Measurements from ENCODE around the gene THBS4. TPM values are rescaled to one million over a fixed set of nuclear protein-coding genes. Genes with fewer than 3 reads are reported as not detected.

Gene THBS4
- total RNA-seq, 2 experiments from 2014 or later = 0.64 to 0.85 TPM

GRCh38 chr5:80069918-80070318, 34.8 kb downstream of the THBS4 start:
- peak overlapping the region; percentile 7 for H3K27ac Mint-ChIP-seq
- H3K4me1 Mint-ChIP-seq = peaks cover 18% of the 10 kb centered on the region
- H3K27me3 Mint-ChIP-seq = no peaks in the 10 kb centered on the region
- no peak for DNase-seq
- H3K4me3 Mint-ChIP-seq = no peak overlapping the region
- H3K36me3 Mint-ChIP-seq (ENCODE audit: low read depth) = no peaks in the 10 kb centered on the region
- H3K9me3 Mint-ChIP-seq = no peaks in the 10 kb centered on the region
- ChIA-PET CTCF (interaction anchor here (1.3 to 1.6 kb wide), 2 partner anchors 13 to 25 kb away, joined by 3 to 5 read pairs; no protein-coding TSS in a partner anchor), POLR2A (interaction anchor here (1.0 kb wide), 1 partner anchor 79 kb away, joined by 3 read pairs; no protein-coding TSS in a partner anchor)

- POLR2A ChIA-PET = interaction anchor here (1.0 kb wide), 1 partner anchor 80 kb away, joined by 3 read pairs; no protein-coding TSS in a partner anchor
- peaks cover 18% of the 10 kb centered on the region for H3K4me1 Mint-ChIP-seq
- no peaks in the 10 kb centered on the region for H3K9me3 Mint-ChIP-seq
- CTCF ChIA-PET = interaction anchor here (1.6 kb wide), 1 partner anchor 13 kb away, joined by 5 read pairs; no protein-coding TSS in a partner anchor
- no peak overlapping the region for H3K4me3 Mint-ChIP-seq
- no peaks in the 10 kb centered on the region for H3K27me3 Mint-ChIP-seq
- H3K27ac Mint-ChIP-seq = peak overlapping the region; percentile 7
- DNase-seq = no peak
- H3K36me3 Mint-ChIP-seq (ENCODE audit: low read depth) = no peaks in the 10 kb centered on the region
Measured at GRCh38 chr5:80070338-80071056, 35.3 kb downstream of the THBS4 start.

GRCh38 chr5:80071510-80072021, 36.4 kb downstream of the THBS4 start:
- POLR2A ChIA-PET = interaction anchor here (0.6 kb wide), 1 partner anchor 49 kb away, joined by 4 read pairs; no protein-coding TSS in a partner anchor
- Mint-ChIP-seq H3K4me1 (peaks cover 18% of the 10 kb centered on the region), H3K9me3 (no peaks in the 10 kb centered on the region), H3K4me3 (no peak overlapping the region), H3K27me3 (no peaks in the 10 kb centered on the region), H3K27ac (no peak overlapping the region), H3K36me3 (ENCODE audit: low read depth) (no peaks in the 10 kb centered on the region)
- no peak for DNase-seq
- CTCF ChIA-PET = interaction anchor here (0.8 to 1.6 kb wide), 2 partner anchors 12 to 106 kb away, joined by 4 read pairs; no protein-coding TSS in a partner anchor

- no peak for DNase-seq
- H3K4me3 Mint-ChIP-seq = no peak overlapping the region
- no peak overlapping the region for H3K27ac Mint-ChIP-seq
- H3K9me3 Mint-ChIP-seq = no peaks in the 10 kb centered on the region
- CTCF ChIA-PET = interaction anchor here (0.8 to 1.6 kb wide), 2 partner anchors 11 to 107 kb away, joined by 4 read pairs; no protein-coding TSS in a partner anchor
- POLR2A ChIA-PET = interaction anchor here (0.6 kb wide), 1 partner anchor 49 kb away, joined by 4 read pairs; no protein-coding TSS in a partner anchor
- no peaks in the 10 kb centered on the region for H3K36me3 Mint-ChIP-seq (ENCODE audit: low read depth)
- H3K4me1 Mint-ChIP-seq = peaks cover 18% of the 10 kb centered on the region
- no peaks in the 10 kb centered on the region for H3K27me3 Mint-ChIP-seq
Measured at GRCh38 chr5:80072103-80073073, 37.2 kb downstream of the THBS4 start.

GRCh38 chr5:80076131-80077050, 41.2 kb downstream of the THBS4 start:
- H3K4me3 Mint-ChIP-seq = no peak overlapping the region
- H3K36me3 Mint-ChIP-seq (ENCODE audit: low read depth) = no peaks in the 10 kb centered on the region
- DNase-seq = no peak
- CTCF ChIA-PET = interaction anchor here (1.3 kb wide), 1 partner anchor 229 kb away, joined by 3 read pairs; no protein-coding TSS in a partner anchor
- POLR2A ChIA-PET = no interaction called here
- H3K27me3 Mint-ChIP-seq = no peaks in the 10 kb centered on the region
- no peaks in the 10 kb centered on the region for H3K4me1 Mint-ChIP-seq
- H3K9me3 Mint-ChIP-seq = no peaks in the 10 kb centered on the region
- H3K27ac Mint-ChIP-seq = no peak overlapping the region

GRCh38 chr5:80077051-80077714, 42.0 kb downstream of the THBS4 start:
- Mint-ChIP-seq H3K4me1 (peaks cover 5% of the 10 kb centered on the region), H3K36me3 (ENCODE audit: low read depth) (no peaks in the 10 kb centered on the region), H3K4me3 (no peak overlapping the region), H3K27me3 (no peaks in the 10 kb centered on the region), H3K27ac (no peak overlapping the region), H3K9me3 (no peaks in the 10 kb centered on the region)
- ChIA-PET CTCF (interaction anchor here (1.3 kb wide), 1 partner anchor 228 kb away, joined by 3 read pairs; no protein-coding TSS in a partner anchor), POLR2A (no interaction called here)
- no peak for DNase-seq

- no peak overlapping the region for H3K27ac Mint-ChIP-seq
- no peaks in the 10 kb centered on the region for H3K36me3 Mint-ChIP-seq (ENCODE audit: low read depth)
- H3K9me3 Mint-ChIP-seq = no peaks in the 10 kb centered on the region
- H3K4me3 Mint-ChIP-seq = no peak overlapping the region
- peaks cover 18% of the 10 kb centered on the region for H3K4me1 Mint-ChIP-seq
- CTCF ChIA-PET = interaction anchor here (1.0 to 1.7 kb wide), 4 partner anchors 17 to 228 kb away, joined by 3 to 5 read pairs (median 4); no protein-coding TSS in a partner anchor
- no peaks in the 10 kb centered on the region for H3K27me3 Mint-ChIP-seq
- POLR2A ChIA-PET = interaction anchor here (0.6 to 0.7 kb wide), 2 partner anchors 20 to 437 kb away, joined by 3 to 4 read pairs; no protein-coding TSS in a partner anchor
- no peak for DNase-seq
Measured at GRCh38 chr5:80078921-80079320, 43.8 kb downstream of the THBS4 start.

- H3K27ac Mint-ChIP-seq = no peak overlapping the region
- CTCF ChIA-PET = interaction anchor here (2.7 kb wide), 1 partner anchor 8 kb away, joined by 10 read pairs; no protein-coding TSS in a partner anchor
Measured at GRCh38 chr5:80082281-80082680, 47.1 kb downstream of the THBS4 start.

GRCh38 chr5:80082731-80083100, 47.6 kb downstream of the THBS4 start:
- Mint-ChIP-seq H3K27ac (peak overlapping the region; percentile 78), H3K4me1 (peaks cover 18% of the 10 kb centered on the region), H3K4me3 (peak overlapping the region; percentile 70), H3K27me3 (no peaks in the 10 kb centered on the region), H3K9me3 (no peaks in the 10 kb centered on the region), H3K36me3 (ENCODE audit: low read depth) (no peaks in the 10 kb centered on the region)
- DNase-seq = peak; percentile 57
- POLR2A ChIA-PET = no interaction called here
- CTCF ChIA-PET = interaction anchor here (0.7 to 2.8 kb wide), 17 partner anchors 9 to 370 kb away, joined by 3 to 20 read pairs (median 4); no protein-coding TSS in a partner anchor

More at GRCh38 chr5:80082281-80082680, 47.1 kb downstream of the THBS4 start:
- H3K4me3 Mint-ChIP-seq = no peak overlapping the region
- POLR2A ChIA-PET = interaction anchor here (0.6 kb wide), 1 partner anchor 522 kb away, joined by 3 read pairs; no protein-coding TSS in a partner anchor
- no peaks in the 10 kb centered on the region for H3K36me3 Mint-ChIP-seq (ENCODE audit: low read depth)
- DNase-seq = no peak
- no peaks in the 10 kb centered on the region for H3K27me3 Mint-ChIP-seq
- H3K4me1 Mint-ChIP-seq = peaks cover 18% of the 10 kb centered on the region
- no peaks in the 10 kb centered on the region for H3K9me3 Mint-ChIP-seq

GRCh38 chr5:80083101-80083890, 48.1 kb downstream of the THBS4 start:
- POLR2A ChIA-PET = interaction anchor here (0.6 kb wide), 2 partner anchors 93 to 950 kb away, joined by 3 to 4 read pairs; no protein-coding TSS in a partner anchor
- H3K4me1 Mint-ChIP-seq = peaks cover 18% of the 10 kb centered on the region
- peak overlapping the region; percentile 70 for H3K4me3 Mint-ChIP-seq
- CTCF ChIA-PET = interaction anchor here (0.5 to 2.8 kb wide), 33 partner anchors 9 to 1213 kb away, joined by 3 to 20 read pairs (median 3); no protein-coding TSS in a partner anchor
- no peaks in the 10 kb centered on the region for H3K27me3 Mint-ChIP-seq
- no peaks in the 10 kb centered on the region for H3K9me3 Mint-ChIP-seq
- H3K36me3 Mint-ChIP-seq (ENCODE audit: low read depth) = no peaks in the 10 kb centered on the region
- peak overlapping the region; percentile 78 for H3K27ac Mint-ChIP-seq
- no peak for DNase-seq

Data from activated CD4-positive, alpha-beta T cell treated with anti-CD3 and anti-CD28 coated beads, Interleukin-2, amount 10 ng/mL, durations not matched to agents 7 days and 5 days (primary cell).